Liver (tissue), 3 donors: Measurements from ENCODE around the gene ADK.

Source experiments
- ATF3 ChIP-seq: IDR thresholded peaks from 2 replicates; pipeline ENCODE4 v1.6.1; 2016; ENCODE audit warnings: antibody characterized with exemption
- CTCF ChIP-seq: fragments of 150-350 bp; IDR thresholded peaks from 2 replicates; pipeline ENCODE4 v1.5.1; 2017; ENCODE audit warnings: improper control_type of control experiment, low read depth, low read length; ENCODE audit not compliant: missing input control
- FOXA2 ChIP-seq: IDR thresholded peaks from 2 replicates; pipeline ENCODE4 v1.6.1; 2016; ENCODE audit warnings: antibody characterized with exemption
- JUND ChIP-seq, 2 donors: IDR thresholded peaks; 2 replicates each; pipeline ENCODE4 v1.6.1; 2016; ENCODE audit warnings: antibody characterized with exemption in 2 of 2
- MAX ChIP-seq: IDR thresholded peaks from 2 replicates; pipeline ENCODE4 v1.6.1; 2016; ENCODE audit warnings: antibody characterized with exemption
- NR2F2 ChIP-seq: IDR thresholded peaks from 2 replicates; pipeline ENCODE4 v1.6.1; 2016; ENCODE audit warnings: antibody characterized with exemption
- RAD21 ChIP-seq, 2 donors: IDR thresholded peaks; 2 replicates each; pipeline ENCODE4 v1.6.1; 2016; ENCODE audit warnings: antibody characterized with exemption in 2 of 2, mild to moderate bottlenecking in 2 of 2
- REST ChIP-seq: IDR thresholded peaks from 2 replicates; pipeline ENCODE4 v1.6.1; 2016; ENCODE audit warnings: antibody characterized with exemption, mild to moderate bottlenecking
- RXRA ChIP-seq, 2 donors: IDR thresholded peaks; 2 replicates each; pipeline ENCODE4 v1.6.1; 2017 to 2018; ENCODE audit warnings: antibody characterized with exemption in 2 of 2, mild to moderate bottlenecking in 1 of 2
- SP1 ChIP-seq: IDR thresholded peaks from 2 replicates; pipeline ENCODE4 v1.6.1; 2018; ENCODE audit warnings: antibody characterized with exemption, mild to moderate bottlenecking
- TAF1 ChIP-seq: conservative IDR thresholded peaks from 2 replicates; pipeline ENCODE4 v1.6.1; 2016; ENCODE audit warnings: antibody characterized with exemption, mild to moderate bottlenecking
- donor health status: healthy.
- donor health status: healthy.

- TF ChIP-seq CTCF, result no peak
- TF ChIP-seq SP1, result no peak
- TF ChIP-seq NR2F2, result no peak
- no peak for TF ChIP-seq MAX
- no peak for TF ChIP-seq FOXA2
- no peak for TF ChIP-seq RAD21 (IDR thresholded peaks at IDR 0.05)
- TF ChIP-seq JUND (IDR thresholded peaks at IDR 0.05), result no peak
- TF ChIP-seq REST, result no peak
- TF ChIP-seq ATF3, result no peak
- no peak for TF ChIP-seq TAF1
- TF ChIP-seq RXRA (IDR thresholded peaks at IDR 0.05), result no peak
These were observed 340.0 kb downstream of the ADK start for GRCh38 chr10:74491014-74491413.
